ENCODE measurements around the gene HTR3D. TPM values are rescaled to one million over a fixed set of nuclear protein-coding genes. Genes with fewer than 3 reads are reported as not detected.

Gene HTR3D
- total and polyA plus RNA-seq, 2 of the 13 experiments (the other 11 are each of a cell fraction or from before 2014, with no cell fraction given), result not detected

DNA sequence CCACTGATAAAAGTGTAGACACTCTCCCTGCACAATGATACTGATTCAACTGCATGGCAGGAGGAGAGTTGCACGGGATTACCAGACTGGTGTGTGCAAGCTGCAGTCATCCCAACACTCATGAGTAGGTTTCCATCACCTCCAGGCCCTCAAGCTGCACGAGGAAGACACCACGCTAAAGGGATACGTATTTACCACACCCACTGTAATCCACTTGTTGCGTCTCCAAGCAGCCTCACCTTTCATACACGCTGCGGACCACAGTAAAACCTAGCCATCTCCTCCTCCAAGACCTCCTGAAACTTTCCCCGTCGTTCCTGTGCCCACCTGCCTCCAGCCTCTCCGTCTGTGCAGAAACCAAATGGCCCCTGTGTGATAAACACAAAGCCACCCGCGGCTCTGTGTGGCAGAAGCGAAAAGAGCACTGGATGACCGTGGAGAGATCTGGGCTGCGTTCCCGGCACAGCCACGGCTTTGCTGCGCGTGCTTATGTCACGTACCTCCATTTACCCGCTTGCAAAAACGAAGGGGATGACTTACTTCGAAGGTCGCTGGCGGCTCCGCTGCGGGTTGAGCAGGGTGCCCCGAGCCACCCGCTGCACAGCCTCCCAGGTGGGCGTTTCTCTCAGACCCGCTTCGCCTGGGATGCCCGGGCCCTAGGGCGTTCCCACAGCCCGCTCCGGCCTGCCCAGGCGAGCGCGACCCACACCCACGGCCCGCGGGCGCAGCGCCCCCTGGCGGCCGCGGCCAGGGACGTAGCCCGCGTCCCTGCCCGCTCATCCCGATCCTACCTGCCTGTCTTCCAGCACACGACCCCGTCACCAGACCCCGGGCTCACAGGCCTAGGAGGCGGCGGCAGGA lies 14.5 kb upstream of the HTR3D start (continued):
- no peak; the same call in 1 of the 2 replicates for TF ChIP-seq MAF1 (CRISPR knock-in tag; IDR thresholded peaks at IDR 0.05; ENCODE audit: borderline replicate concordance)
- no peak for TF ChIP-seq NR2F2 (IDR thresholded peaks at IDR 0.05; ENCODE audit: borderline replicate concordance, low read depth)
- no peak for TF ChIP-seq SYNCRIP (IDR thresholded peaks at IDR 0.05; ENCODE audit: insufficient read depth, low read depth, low read length)
- TF ChIP-seq, protein P1, sequence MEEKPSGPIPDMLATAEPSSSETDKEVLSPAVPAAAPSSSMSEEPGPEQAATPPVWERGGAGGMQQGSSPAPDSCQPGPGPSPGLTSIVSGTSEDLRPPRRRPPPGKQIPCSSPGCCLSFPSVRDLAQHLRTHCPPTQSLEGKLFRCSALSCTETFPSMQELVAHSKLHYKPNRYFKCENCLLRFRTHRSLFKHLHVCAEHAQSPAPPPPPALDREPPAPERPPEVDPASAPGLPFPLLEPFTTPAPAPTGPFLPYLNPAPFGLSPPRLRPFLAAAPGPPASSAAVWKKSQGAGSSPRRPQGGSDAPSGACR (CRISPR knock-in tag; IDR thresholded peaks at IDR 0.05), result peak; percentile 18
- TF ChIP-seq ZNF777 (CRISPR knock-in tag; IDR thresholded peaks at IDR 0.05), result no peak
- no peak for TF ChIP-seq EZH2 (conservative IDR thresholded peaks at IDR 0.05; ENCODE audit: low read depth, low read length)
- TF ChIP-seq, protein P2, sequence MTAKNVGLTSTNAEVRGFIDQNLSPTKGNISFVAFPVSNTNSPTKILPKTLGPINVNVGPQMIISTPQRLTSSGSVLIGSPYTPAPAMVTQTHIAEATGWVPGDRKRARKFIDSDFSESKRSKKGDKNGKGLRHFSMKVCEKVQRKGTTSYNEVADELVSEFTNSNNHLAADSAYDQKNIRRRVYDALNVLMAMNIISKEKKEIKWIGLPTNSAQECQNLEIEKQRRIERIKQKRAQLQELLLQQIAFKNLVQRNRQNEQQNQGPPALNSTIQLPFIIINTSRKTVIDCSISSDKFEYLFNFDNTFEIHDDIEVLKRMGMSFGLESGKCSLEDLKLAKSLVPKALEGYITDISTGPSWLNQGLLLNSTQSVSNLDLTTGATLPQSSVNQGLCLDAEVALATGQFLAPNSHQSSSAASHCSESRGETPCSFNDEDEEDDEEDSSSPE (CRISPR knock-in tag; IDR thresholded peaks at IDR 0.05), result 0 out of 2 replicates have a peak, but pooled peaks have one; percentile 6
- no peak for TF ChIP-seq ZHX2 (IDR thresholded peaks at IDR 0.05; ENCODE audit: low read depth)
- 0 out of 2 replicates have a peak, but pooled peaks have one; percentile 75 for TF ChIP-seq ZHX2 (CRISPR knock-in tag; IDR thresholded peaks at IDR 0.05; ENCODE audit: borderline replicate concordance)
- TF ChIP-seq FOXM1 (CRISPR knock-in tag; IDR thresholded peaks at IDR 0.05), result no peak
- TF ChIP-seq ZNF333 (CRISPR knock-in tag; IDR thresholded peaks at IDR 0.05; ENCODE audit: borderline replicate concordance), result no peak
- no peak for TF ChIP-seq ZNF557 (CRISPR knock-in tag; IDR thresholded peaks at IDR 0.05)
- TF ChIP-seq, protein P3, sequence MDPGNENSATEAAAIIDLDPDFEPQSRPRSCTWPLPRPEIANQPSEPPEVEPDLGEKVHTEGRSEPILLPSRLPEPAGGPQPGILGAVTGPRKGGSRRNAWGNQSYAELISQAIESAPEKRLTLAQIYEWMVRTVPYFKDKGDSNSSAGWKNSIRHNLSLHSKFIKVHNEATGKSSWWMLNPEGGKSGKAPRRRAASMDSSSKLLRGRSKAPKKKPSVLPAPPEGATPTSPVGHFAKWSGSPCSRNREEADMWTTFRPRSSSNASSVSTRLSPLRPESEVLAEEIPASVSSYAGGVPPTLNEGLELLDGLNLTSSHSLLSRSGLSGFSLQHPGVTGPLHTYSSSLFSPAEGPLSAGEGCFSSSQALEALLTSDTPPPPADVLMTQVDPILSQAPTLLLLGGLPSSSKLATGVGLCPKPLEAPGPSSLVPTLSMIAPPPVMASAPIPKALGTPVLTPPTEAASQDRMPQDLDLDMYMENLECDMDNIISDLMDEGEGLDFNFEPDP (CRISPR knock-in tag; conservative IDR thresholded peaks at IDR 0.05), result peak; percentile 98
- no peak for TF ChIP-seq ZNF530 (CRISPR knock-in tag; IDR thresholded peaks at IDR 0.05; ENCODE audit: low read depth)
- TF ChIP-seq ZNF513 (CRISPR knock-in tag; conservative IDR thresholded peaks at IDR 0.05), result 0 out of 2 replicates have a peak, but pooled peaks have one; percentile 49

Measured in HepG2 (cell line).